MM.1S (cell line): ENCODE measurements around the gene NINJ2.

Experiments
- DNase-seq: peaks from one replicate; pipeline ENCODE4 v3.0.0-alpha.2; 2015
- H2AFZ ChIP-seq: fragments of 300-600 bp; sonication (generic); 2 replicates; pipeline ENCODE4 v1.6.0; 2016; ENCODE audit warnings: antibody characterized with exemption, low read length
- H3F3A ChIP-seq: fragments of 300-600 bp; sonication (generic); 2 replicates; pipeline ENCODE4 v1.6.1; 2016; ENCODE audit warnings: mild to moderate bottlenecking, antibody characterized with exemption, low read length, moderate library complexity, mixed read lengths; ENCODE audit not compliant: insufficient read depth
- H3K27ac ChIP-seq: fragments of 300-600 bp; sonication (generic); 2 replicates; pipeline ENCODE4 v1.5.1; 2016; ENCODE audit warnings: mild to moderate bottlenecking, low read length
- H3K27me3 ChIP-seq: fragments of 300-600 bp; sonication (generic); replicated peaks from 2 replicates; pipeline ENCODE4 v1.6.0; 2016; ENCODE audit warnings: low read length; ENCODE audit not compliant: insufficient read depth
- H3K36me3 ChIP-seq: fragments of 300-600 bp; sonication (generic); replicated peaks from 2 replicates; pipeline ENCODE4 v1.6.1; 2016; ENCODE audit warnings: mild to moderate bottlenecking, low read length, mixed read lengths; ENCODE audit not compliant: insufficient read depth
- H3K4me1 ChIP-seq: fragments of 300-600 bp; sonication (generic); 2 replicates; pipeline ENCODE4 v1.6.1; 2016; ENCODE audit warnings: low read length, mixed read lengths
- H3K4me2 ChIP-seq: fragments of 300-600 bp; sonication (generic); 2 replicates; pipeline ENCODE4 v1.6.0; 2016; ENCODE audit warnings: low read depth, low read length
- H3K4me3 ChIP-seq: fragments of 300-600 bp; sonication (generic); 2 replicates; pipeline ENCODE4 v1.5.1; 2016; ENCODE audit warnings: low read length, mixed read lengths
- H3K79me2 ChIP-seq: fragments of 300-600 bp; sonication (generic); 2 replicates; pipeline ENCODE4 v1.6.1; 2016; ENCODE audit warnings: mixed run types, low read length, mixed read lengths
- H3K9ac ChIP-seq: fragments of 300-600 bp; sonication (generic); 2 replicates; pipeline ENCODE4 v1.6.1; 2016; ENCODE audit warnings: low read length, mixed read lengths
- H3K9me2 ChIP-seq: fragments of 300-600 bp; sonication (generic); replicated peaks from 2 replicates; pipeline ENCODE4 v1.6.1; 2016; ENCODE audit warnings: mild to moderate bottlenecking, low read length, mixed read lengths; ENCODE audit not compliant: insufficient read depth
- H3K9me3 ChIP-seq: fragments of 300-600 bp; sonication (generic); replicated peaks from 2 replicates; pipeline ENCODE4 v1.6.1; 2016; ENCODE audit warnings: mild to moderate bottlenecking, low read length, mixed read lengths; ENCODE audit not compliant: insufficient read depth
- H4K20me1 ChIP-seq: fragments of 300-600 bp; sonication (generic); 2 replicates; pipeline ENCODE4 v1.6.1; 2016; ENCODE audit warnings: mild to moderate bottlenecking, low read length, moderate library complexity, mixed read lengths; ENCODE audit not compliant: insufficient read depth
- CTCF ChIP-seq: fragments of 300-600 bp; sonication (generic); IDR thresholded peaks from 2 replicates; pipeline ENCODE4 v1.5.1; 2016; ENCODE audit warnings: antibody characterized with exemption, low read length, mixed read lengths
- EZH2 ChIP-seq: fragments of 300-600 bp; sonication (generic); optimal IDR thresholded peaks from 2 replicates; pipeline ENCODE3; 2017; ENCODE audit warnings: low read depth, mild to moderate bottlenecking, antibody characterized with exemption, low read length, mixed read lengths
- EZH2phosphoT487 ChIP-seq: fragments of 300-600 bp; sonication (generic); IDR thresholded peaks from 2 replicates; pipeline ENCODE4 v1.6.1; 2018; ENCODE audit warnings: antibody characterized with exemption, low read length

NINJ2 gene

GRCh38 chr12:588024-588322 is 75.3 kb downstream of the NINJ2 start:
- Histone ChIP-seq H3K27me3 (no peaks in the 10 kb centered on the region), H3K27ac (no peak overlapping the region), H3K36me3 (no peaks in the 10 kb centered on the region), H3K9me2 (no peaks in the 10 kb centered on the region), H3K4me2 (no peak overlapping the region), H3K9ac (no peak overlapping the region), H3K4me1 (no peaks in the 10 kb centered on the region), H2AFZ (no peak overlapping the region), H3K79me2 (no peaks in the 10 kb centered on the region), H4K20me1 (no peaks in the 10 kb centered on the region), H3K4me3 (no peak overlapping the region), H3K9me3 (no peaks in the 10 kb centered on the region), H3F3A (no peaks in the 10 kb centered on the region)
- no peak for DNase-seq
- TF ChIP-seq EZH2phosphoT487, result no peak
- no peak for TF ChIP-seq CTCF
- TF ChIP-seq EZH2, result no peak

DNA sequence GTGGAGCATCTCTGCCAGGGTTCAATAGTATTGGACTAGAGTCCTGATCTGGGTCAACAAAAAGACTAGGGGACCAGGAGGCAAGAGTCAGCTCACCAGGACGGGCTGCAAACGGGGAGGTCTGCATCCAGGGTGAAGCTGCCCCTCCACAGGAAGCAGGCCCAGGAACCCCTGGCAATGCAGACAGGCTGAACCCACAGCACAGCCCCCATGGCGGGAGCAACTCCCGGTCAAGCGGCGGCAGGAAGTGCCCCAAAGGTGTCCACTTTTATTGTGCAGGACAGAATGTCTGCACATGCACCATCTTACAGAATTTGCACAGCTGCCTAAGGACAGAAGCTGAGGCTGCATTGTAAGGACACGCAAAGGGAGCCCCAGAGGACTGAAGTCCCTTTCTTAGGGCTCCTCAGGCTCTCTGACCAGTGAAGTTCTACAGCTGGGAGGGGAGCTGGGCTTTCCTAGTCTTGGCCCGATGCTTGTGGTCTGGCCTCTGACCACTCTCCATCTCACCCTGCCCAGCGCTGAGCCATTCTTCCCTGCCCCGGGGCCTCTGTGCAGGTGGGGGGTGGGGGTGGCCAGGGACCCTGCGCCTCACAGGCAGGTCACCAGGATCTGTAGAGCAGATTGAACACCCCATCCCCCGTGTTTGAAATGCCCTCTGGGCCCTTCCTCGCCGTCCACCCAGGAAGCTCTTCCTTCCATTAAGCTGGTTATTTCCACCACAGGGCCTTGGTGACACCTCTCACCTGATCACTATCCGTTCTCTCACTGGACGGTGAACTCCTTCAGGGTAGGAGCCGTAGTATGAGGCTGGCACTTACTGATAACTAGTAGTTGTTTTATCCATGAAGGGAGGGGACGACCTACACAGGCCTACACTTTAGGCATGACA is 75.9 kb downstream of the NINJ2 start:
- no peak overlapping the region for H3K4me2 ChIP-seq
- no peak for DNase-seq
- no peak overlapping the region for H2AFZ ChIP-seq
- H3K79me2 ChIP-seq, result no peaks in the 10 kb centered on the region
- H3K4me1 ChIP-seq, result no peaks in the 10 kb centered on the region
- no peak overlapping the region for H3K9ac ChIP-seq
- no peaks in the 10 kb centered on the region for H3K27me3 ChIP-seq
- H3K36me3 ChIP-seq, result no peaks in the 10 kb centered on the region
- H3K27ac ChIP-seq, result no peak overlapping the region
- no peaks in the 10 kb centered on the region for H3K9me3 ChIP-seq
- no peaks in the 10 kb centered on the region for H3K9me2 ChIP-seq
- TF ChIP-seq EZH2, result no peak
- TF ChIP-seq EZH2phosphoT487, result no peak
- no peak for TF ChIP-seq CTCF
- no peak overlapping the region for H3K4me3 ChIP-seq
- H4K20me1 ChIP-seq, result no peaks in the 10 kb centered on the region
- no peaks in the 10 kb centered on the region for H3F3A ChIP-seq

DNA sequence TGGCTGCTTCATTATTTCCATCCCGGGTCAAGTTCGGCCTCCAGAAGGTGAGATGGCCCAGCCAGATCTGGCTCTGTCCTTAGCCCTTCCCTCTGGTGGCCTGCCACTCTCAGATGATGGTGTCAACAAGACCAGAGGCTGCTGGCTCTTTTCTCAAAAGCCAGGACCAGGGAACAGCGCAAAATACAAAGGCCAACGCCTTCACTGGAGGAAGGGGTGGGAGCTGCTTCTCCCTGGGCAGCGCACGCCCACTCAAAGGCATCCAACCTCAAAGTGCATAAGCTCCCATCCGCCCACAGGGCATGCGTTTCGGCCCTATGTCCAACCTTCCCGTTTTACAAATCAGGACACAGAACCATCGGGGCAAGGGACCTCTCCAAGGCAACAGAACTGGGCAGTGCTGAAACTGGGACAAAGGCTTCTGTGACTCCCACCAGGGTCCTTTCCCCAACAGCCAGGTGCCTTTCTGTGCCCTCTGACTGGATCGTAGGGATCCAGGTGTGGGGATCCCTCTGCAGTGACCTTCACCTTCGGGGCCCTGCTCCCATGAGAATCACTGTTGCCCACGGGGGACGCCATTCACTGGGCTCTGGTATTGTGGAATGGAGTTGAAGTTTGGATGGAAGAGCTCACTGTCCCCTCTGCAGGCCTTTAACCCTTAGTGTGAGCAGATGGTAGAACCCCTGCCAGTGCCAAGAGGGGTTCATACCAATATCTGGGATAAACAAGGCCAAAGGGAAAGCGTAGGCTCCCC is 76.8 kb downstream of the NINJ2 start:
- no peaks in the 10 kb centered on the region for H3K9me2 ChIP-seq
- H3K27me3 ChIP-seq, result no peaks in the 10 kb centered on the region
- H3K79me2 ChIP-seq, result no peaks in the 10 kb centered on the region
- H4K20me1 ChIP-seq, result no peaks in the 10 kb centered on the region
- no peaks in the 10 kb centered on the region for H3K4me1 ChIP-seq
- H3K36me3 ChIP-seq, result no peaks in the 10 kb centered on the region
- H3K9me3 ChIP-seq, result no peaks in the 10 kb centered on the region
- H3K4me2 ChIP-seq, result no peak overlapping the region
- DNase-seq, result no peak
- H2AFZ ChIP-seq, result no peak overlapping the region
- no peaks in the 10 kb centered on the region for H3F3A ChIP-seq
- no peak overlapping the region for H3K4me3 ChIP-seq
- no peak overlapping the region for H3K27ac ChIP-seq
- no peak overlapping the region for H3K9ac ChIP-seq
- TF ChIP-seq EZH2 (no peak), CTCF (no peak), EZH2phosphoT487 (no peak)
